Middle frontal gyrus (tissue), 1 donor: ENCODE results near the gene MXI1.
A peak's percentile ranks its signal among the peaks of the same experiment; 100 is the strongest.
"Not testable (repeated sequence)": the region's sequence is repeated elsewhere in the genome, so short reads cannot be mapped to it uniquely, and the experiment has no call there.

Experiments used
- DNase-seq: peaks from one replicate; pipeline ENCODE4 v3.0.0-alpha.2; 2015; ENCODE audit warnings: low spot score; ENCODE audit errors: extremely low spot score

Gene MXI1

DNA sequence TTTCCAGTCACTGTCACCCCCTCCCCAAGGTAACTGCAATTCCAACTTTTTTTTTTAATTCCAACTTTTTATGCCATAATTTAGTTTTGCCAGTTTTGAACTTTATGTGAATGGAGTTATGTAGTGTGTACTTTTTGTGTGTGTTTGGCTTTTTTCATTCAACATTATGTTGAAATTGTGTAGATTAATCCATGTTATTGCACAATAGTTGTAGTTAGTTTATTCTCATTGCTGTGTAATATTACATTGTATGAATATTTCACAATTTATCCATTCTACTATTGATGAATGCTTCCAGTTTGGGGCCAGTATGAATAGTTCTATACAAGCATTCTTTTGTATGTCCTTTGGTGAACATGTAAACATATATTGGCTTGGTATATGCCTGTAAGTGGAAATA is 32.5 kb downstream of the MXI1 start:
- DNase-seq, result no peak

DNA sequence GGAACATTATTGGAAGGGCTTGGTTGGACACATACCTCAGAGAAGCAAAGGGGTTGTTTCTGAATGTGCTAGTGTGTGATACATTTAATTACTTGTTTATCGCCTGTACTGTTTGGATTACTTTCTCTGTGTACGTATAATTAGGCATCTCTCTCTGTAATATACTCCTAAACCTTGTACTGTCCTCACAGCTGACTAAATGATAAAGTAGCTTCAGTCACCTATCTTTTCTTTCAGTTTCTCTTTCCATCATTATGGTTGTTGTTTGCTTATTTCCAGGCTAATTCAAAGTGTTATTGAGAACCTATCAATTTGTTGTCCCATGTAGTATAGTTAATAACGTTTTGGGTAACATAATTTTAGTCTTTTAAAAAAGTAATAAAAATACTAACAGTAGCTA is 34.0 kb downstream of the MXI1 start:
- no peak for DNase-seq

DNA sequence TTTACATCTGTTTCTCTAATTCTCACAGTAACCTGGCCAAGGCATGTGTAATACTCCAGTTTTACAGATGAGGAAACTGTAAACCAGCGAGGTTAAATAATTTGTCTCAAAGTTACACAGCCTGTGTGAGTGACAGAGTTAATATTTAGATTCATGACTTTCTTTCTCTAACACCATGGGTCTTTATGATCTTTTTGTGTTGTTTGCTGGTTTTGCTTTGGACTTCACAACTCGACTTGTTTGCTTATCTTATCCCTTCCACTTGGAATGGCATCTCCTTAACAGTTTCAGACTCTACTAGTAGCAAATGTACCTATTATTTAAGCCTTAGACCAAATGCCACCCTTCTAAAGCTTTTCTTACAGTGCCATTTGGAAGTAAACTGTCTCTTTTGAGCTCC is 34.4 kb downstream of the MXI1 start:
- DNase-seq, result no peak

DNA sequence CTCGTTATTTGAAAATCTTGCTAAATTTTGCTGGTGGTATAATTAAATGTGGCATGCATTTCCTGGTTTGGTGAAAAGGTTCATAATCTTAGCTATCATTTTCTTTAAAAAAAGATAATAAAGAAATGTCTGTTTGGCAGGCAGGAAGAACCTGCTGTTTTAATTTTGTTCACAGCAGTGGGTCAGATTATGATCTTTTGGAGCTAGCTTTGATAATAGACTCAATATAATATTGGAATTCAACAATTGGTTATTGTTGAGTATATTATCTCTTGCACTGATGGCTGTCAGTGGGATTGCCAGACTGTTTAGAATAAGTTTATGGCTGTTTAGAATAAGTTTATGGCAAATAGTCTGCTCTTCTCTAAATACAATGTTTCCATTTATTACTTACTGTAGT is 35.1 kb downstream of the MXI1 start:
- no peak for DNase-seq

DNA sequence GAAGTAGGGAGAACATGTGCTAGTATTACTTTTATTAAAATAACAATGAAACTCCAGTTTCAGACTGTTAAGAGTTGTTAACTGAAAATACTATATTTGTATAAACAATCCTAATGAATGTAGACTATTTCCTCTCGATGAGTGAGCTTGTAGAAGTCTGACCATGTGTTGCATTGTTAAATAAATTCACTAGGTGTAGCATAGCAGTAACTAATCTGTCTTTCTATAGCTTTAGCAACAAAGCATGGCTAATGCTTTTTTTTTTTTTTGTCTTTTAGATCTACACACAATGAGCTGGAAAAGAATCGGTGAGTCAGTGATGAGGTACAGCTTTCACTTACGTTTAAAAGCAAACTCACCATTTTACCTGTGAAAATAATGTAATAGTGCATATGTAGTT is 37.1 kb downstream of the MXI1 start:
- DNase-seq, result no peak

DNA sequence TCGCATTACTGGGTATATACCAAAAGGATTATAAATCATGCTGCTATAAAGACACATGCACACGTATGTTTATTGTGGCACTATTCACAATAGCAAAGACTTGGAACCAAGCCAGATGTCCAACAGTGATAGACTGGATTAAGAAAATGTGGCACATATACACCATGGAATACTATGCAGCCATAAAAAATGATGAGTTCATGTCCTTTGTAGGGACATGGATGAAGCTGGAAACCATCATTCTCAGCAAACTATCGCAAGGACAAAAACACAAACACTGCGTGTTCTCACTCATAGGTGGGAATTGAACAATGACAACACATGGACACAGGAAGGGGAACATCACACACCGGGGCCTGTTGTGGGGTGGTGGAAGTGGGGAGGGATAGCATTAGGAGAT is 40.4 kb downstream of the MXI1 start:
- not testable (repeated sequence) for DNase-seq

DNA sequence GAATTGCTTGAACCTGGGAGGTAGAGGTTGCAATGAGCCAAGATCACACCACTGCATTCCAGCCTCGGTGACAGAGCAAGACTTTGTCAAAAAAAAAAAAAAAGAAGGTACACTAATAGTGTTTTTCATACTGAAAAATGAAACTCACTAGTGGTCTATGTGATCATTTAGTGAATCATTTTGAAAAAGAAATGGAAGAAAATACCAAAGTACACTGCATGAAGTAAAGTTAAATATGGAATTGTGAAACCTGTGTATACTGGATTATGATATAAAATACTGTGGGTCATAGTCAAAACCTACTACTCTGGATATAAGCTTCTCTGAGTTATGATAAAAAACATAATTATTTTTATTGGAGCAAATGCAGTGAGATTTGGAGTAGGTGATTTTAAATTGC is 42.1 kb downstream of the MXI1 start:
- not testable (repeated sequence) for DNase-seq

DNA sequence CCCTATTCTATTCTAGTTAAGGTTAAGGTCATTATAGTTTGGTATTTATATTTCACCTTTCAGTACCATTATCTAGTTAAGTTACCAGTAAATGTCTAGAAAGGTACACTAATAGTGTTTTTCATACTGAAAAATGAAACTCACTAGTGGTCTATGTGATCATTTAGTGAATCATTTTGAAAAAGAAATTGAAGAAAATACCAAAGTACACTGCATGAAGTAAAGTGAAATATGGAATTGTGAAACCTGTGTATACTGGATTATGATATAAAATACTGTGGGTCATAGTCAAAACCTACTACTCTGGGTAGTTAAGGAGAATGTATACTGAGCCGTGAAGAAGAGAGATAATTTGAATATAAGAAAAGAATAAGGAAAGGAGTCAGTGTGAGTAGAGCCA is 44.0 kb downstream of the MXI1 start:
- not testable (repeated sequence) for DNase-seq

DNA sequence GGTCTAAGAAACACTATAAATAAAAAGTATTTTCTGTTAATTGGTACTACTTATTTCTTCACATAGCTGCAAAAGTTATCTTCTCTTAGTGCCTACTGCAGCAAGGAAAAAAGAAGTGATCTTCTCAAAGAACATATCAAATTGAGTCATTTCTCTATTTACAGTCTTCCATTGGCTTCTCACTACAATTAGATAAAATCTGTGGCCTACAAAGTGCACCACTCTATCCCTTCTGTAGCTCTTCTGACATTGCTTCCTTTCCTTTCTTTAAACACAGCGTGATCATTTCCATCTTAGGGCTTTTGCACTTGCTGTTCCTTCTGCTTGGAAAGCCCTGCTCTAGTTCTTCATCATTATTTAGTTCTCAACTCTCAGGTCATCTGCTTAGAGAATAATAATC is 44.7 kb downstream of the MXI1 start:
- no peak for DNase-seq

DNA sequence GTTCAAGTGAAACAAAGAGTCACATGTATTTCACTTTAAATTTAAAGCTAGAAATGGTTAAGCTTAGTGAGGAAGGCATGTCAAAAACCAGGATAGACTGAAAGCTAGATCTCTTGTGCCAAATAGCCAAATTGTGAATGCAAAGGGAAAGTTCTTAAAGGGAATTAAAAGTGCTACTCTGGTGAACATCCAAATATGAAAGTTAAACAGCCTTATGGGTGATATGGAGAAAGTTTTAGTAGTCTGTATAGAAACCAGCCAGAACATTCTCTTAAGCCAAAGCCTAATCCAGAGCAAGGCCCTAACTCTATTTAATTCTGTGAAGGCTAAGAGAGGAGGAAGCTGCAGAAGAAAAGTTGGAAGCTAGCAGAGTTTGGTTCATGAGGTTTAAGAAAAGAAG is 47.1 kb downstream of the MXI1 start:
- no peak for DNase-seq

DNA sequence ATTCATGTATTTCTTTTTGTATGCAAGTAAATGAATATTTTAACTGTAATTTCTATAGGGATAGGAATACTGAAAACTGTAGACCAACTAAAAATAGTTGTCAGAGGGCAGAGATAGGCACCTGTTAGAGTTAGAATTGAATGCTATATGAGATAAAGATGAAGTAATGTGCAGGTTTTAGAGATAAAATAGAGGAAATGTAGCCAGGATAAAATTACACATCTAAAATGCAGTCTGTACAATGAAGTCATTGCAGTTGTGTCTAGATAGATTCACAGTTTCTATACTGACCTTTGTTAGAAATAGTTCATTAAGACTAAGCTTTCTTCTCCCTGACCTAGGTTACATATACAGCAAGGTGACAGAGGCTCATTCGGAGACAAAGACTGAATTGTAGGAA is 51.1 kb downstream of the MXI1 start:
- no peak for DNase-seq

DNA sequence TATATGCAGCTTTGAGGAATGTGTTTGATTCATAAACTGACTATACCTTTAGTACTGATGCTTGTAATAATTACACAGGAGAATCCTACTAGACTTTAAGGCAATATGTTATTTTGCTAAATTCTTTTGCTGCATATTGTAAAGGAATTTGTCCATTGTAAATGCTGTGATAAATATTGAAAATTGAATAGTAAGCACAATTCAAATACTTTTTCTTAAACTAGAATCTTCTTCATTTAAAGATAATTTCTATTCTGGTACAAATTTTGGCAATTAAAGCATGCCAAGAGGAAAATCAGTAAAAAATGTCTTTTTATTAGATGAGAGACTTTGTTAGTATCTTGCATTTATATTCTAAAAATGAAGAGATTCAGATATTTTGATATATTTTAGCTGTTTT is 51.9 kb downstream of the MXI1 start:
- no peak for DNase-seq

DNA sequence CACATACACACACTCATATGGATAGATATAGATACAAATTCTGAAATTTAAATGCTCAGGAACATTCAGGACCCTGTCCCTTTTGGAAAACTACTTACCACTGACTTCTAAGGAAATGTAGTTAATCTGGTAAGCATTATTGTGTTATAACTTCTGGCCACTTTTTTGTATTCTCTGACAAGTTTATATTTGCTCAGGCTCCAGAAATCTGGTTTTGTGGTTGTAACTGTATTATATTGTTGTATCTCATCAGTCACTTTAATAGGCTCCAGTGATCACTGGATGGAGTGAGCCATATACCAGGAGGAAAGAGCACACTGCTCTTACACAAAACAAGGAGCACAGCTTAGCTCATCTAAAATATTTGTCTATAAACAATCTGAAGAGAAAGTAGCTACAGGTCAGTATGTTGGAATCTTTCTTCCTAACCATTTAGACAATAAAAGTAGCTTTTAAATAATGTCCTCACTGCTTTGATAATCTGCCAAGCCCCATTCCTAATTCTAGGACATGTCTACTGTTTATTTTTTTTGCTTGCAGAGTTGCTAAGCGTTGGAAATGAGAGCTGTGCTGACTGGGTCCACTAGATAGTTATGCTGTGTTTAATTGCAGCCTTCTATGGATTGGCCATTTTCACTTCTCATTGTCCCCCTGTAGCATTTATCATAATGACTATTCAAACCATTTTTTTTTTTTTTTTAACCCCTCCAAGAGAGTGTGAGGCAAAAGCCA is 53.5 kb downstream of the MXI1 start:
- no peak for DNase-seq

DNA sequence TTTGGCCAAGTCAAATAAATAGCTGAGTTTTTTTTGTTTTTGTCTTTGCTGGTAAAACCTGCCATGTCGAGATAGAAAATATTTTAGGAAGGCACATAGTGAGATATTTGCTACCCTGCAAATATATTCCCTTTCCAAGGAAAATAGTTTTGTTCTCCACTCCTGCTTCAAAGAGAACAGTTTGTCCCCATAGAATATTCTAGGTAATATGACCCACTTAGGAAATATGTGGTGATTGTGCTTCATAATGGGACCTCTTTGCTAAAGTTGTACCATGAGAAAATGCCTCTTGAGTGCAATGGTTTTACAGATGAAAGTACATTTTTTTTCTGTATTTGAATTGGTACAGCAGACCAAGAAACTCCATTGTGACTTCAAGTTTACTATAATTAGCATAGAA is 55.8 kb downstream of the MXI1 start:
- no peak for DNase-seq

DNA sequence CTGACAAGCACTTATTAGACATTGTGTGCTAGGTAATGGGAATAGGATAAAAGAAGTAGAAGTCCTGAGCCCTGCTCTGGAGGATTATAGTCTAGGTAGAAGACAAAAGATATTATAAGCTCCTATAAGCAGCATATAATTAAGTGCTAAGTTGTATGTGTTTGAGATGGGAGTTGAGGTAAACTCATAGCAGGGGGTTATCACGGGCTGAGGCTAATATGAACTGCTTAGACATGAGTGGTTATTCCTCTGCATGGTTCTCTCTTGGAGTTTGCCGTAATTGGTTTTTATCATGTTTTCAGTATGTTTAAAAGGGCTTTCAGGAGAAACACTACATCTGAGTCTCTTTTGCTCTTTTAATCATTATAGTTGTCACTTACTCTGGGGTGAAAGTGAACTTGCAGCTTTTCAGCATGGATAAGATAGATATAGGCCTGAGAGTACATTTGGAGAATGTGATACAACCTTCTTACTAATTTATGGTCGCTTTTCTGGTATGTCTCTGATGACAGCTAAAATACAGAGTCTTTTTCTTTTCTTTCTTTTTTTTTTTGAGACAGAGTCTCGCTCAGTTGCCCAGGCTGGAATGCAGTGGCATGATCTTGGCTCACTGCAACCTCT is 58.3 kb downstream of the MXI1 start:
- no peak for DNase-seq

DNA sequence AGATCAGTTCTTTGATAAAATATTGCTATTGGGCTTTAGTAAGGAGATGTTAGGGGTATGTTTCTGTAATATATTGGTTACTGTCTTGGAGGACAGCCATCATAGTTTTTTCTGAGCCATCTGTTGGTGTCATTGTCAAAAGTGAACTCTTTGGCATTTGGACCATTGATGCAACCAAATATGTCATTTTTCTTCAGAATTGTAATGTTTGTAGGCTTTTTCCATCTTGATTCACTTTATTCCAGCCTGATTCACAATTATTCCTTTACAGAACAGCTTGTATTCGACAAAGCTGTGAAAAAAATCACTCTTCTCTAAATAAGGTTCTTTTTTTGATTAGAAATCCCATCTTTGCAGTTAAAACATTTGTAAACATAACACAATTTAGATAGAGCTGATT is 59.9 kb downstream of the MXI1 start:
- DNase-seq, result no peak

DNA sequence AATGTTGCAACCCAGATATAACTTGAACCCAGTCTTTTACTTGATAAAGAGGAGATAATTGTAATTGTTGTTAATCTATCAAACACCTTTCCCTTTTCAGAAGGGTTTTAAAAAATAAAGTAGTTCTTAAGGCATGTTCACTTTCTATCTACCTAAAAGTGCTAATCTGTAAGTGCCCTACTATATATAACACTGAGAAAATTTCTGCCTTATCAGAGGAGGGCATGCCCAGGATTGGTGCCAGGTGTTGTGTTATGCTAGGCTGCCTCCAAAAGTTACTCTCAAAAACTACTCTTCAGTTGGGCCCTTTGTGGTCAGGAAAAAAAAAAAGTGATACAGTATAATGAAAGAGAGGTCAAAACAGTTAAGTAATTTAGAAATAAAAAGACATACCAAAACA is 61.0 kb downstream of the MXI1 start:
- no peak for DNase-seq

DNA sequence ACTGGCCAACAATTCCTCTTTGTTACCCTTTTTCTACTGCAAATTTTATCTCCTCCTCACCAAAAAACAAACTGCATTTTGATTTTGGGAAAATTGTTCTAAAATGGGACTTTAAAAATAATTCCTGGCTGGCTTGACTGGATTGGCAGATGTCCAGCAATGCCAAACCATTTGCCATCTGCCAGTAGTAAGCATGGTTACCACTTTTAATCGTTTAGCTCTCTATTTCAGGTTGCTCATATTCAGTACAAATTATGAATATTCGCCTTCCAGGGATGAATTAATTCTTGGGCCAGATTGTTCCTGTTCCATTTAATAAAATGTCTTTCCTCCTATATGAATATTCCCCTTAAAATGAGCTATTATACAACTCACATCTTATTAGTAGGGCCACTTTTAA is 61.6 kb downstream of the MXI1 start:
- DNase-seq, result no peak

DNA sequence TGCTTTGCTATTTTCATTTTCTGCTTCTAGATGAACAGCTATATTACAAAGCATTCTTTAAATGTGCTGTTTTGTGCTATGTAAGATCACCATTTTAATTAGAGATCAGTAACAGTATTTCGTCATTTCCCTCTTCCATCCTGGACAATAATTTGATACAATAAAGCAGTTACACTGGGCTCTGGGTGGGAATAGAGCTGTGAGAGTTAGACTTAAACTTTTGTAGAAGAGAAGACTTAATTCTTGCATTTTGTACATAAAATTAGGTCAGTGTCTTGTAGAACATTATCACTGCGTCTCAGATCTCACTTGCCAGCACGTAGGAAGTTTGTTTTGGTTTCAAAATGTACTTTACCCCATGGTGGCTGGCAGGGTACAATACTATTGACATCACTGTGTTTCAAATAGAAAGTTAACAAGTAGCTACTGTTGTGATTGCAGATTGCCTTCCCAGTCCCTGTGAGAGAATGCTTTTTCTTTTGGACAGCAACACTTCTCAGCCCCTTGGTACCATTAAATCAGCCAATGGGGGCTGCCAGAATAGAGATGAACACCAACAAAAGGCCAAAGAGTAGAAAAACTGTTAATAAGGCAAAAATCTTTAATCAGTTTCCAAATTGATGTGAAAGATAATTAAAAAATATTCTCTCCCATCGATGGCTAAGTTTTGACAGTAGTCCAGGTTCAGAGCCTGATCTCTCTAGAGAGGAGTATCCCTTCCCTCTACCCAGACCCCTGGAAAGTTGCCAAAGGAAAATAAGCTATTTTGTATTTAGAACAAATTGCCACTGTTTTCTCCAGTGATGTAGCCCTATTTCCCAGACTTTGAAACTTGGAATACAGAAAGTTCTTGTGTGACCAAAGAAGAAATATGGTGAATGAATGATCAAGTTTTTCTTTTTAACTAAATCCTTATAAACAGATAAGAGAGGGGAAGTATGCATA is 62.2 kb downstream of the MXI1 start:
- DNase-seq, result peak; percentile 70

DNA sequence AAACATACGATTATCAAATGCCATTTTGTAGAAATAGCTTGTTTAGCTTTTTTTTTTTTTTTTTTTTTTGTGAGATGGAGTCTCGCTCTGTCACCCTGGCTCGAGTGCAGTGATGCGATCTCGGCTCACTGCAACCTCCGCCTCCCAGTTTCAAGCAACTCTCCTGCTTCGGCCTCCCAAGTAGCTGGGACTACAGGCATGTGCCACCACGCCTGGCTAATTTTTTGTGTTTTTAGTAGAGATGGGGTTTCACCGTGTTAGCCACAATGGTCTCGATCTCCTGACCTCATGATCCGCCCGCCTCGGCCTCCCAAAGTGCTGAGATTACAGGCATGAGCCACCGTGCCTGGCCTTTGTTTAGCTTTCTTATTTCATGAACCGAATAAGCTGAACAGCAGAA is 65.6 kb downstream of the MXI1 start:
- not testable (repeated sequence) for DNase-seq

DNA sequence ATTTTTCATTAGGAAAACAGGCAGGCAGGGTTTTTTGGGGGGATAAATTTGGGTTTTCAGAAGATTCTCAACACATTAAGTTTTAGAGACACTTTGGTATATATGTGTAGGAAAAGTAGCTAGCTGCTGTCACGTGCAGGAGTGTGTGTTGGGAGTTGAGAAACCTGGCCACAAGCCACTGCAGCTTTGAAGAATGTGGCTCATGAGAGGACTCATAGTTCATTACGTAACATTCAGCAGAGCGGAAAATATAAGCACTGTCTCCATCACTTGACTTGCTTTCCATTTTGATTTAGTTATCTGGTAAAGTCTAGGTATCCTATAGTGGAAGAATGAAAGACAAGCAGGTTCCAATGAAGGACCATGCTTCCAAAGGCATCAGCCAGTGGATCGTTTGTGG is 66.1 kb downstream of the MXI1 start:
- DNase-seq, result no peak

DNA sequence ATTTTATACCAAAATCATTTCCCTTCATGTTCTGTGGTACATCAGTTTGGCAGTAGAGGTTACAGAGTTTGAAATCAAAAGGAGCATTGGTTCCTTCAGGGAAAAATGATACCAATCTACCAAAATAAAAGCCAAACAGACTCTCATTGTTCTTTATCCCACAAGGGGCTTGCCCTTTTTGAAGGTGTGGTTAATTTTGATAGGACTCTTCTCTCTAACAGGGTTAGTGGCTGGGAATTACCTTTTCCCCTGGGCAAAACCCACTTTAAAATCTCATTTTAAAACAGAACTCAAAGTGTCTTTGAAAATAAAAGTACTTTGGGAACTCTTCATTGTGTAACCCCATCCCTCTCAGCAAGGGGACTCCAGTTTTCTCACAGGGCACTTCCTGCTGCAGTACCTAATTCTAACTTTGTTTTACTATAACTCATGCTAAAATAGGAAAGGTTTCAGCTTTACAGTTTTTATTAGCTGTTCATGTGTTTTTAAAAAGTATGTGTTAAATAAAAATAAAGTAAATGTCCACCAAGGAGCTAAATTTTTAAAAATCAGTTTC is 66.7 kb downstream of the MXI1 start:
- DNase-seq, result no peak
